ENCODE results near the gene MAN2B2.

GRCh38 chr4:6548201-6548881 is 26.6 kb upstream of the MAN2B2 start:
- TF ChIP-seq POLR2A (IDR thresholded peaks at IDR 0.05) (no peak), CTCF (IDR thresholded peaks at IDR 0.05 in 4 of 5, conservative IDR thresholded peaks at IDR 0.05 in 1 of 5) (no peak)
